Right kidney (tissue), 1 donor: ENCODE data around the gene SPSB1.

ENCODE experiments used
- DNase-seq: peaks from one replicate; pipeline ENCODE4 v3.0.0-alpha.2; 2016

Gene SPSB1

DNA sequence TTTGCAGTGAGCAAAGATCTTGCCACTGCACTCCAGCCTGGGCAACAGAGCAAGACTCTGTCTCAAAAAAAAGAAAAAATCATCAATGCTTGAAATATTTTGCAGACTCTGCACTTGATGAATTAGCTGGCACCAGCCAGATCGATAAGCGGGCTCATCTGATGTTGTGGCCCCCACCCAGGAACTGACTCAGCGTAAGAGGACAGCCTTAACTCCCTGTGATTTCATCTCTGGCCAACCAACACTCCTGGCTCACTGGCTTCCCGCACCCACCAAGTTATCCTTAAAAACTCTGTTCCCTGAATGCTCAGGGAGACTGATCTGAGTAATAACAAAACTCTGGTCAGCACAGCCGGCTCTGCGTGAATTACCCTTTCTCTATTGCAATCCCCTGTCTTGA lies 98.9 kb downstream of the SPSB1 start:
- no peak for DNase-seq

DNA sequence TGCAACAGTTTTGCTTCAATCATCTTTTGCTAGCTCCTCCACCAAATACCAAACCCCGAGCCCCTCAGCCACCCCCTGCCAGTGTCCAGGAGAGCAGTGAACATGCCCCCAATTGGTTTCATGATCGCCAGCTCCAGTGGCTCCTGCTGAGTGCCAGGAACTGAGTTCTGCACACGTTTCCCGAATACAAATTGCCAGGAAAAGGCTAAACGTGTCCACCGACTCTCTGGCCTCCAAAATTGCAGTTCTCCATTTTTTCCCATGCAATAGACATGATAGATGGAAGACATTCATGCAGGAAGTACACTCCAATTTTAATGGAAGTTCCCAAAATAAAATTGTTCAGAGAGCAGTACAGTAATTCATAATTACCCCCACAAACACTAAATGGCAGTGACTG lies 101.3 kb downstream of the SPSB1 start:
- no peak for DNase-seq

DNA sequence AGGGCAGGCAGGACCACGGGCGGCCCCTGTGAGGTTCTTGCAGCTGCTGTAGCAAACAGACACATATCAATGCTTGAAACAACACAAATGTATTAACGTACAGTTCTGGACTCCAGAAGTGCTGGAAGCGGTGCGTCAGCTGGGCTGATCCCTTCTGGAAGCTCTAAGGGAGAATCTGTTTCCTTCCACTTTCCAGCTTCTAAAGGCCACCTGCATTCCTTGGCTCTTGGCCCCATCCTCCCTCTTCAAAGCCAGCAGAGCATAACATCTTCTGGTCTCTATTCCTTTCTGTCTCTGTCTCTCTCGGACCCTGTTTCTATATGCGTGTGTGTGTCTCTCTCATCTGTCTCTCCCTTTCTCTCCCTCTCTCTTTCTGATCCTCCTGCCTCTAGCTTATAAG lies 102.3 kb downstream of the SPSB1 start:
- DNase-seq: no peak

DNA sequence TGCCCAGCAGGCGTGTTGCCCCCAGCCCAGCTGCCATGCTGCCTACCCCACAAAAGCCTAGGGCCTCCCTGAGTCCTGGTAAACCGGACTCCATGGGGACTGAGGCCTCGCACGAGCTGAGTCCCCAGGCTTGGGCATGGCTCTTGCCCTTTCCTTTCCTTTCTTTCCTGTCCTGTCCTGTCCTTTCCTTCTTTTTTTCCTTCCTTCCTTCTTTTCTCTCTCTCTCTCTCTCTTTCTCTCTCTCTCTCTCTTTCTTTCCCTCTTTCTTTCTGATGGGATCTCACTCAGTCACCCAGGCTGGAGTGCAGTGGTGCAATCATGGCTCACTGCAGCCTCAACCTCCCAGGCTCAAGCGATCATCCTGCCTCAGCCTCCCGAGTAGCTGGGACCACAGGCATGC lies 104.4 kb downstream of the SPSB1 start:
- DNase-seq: no peak

DNA sequence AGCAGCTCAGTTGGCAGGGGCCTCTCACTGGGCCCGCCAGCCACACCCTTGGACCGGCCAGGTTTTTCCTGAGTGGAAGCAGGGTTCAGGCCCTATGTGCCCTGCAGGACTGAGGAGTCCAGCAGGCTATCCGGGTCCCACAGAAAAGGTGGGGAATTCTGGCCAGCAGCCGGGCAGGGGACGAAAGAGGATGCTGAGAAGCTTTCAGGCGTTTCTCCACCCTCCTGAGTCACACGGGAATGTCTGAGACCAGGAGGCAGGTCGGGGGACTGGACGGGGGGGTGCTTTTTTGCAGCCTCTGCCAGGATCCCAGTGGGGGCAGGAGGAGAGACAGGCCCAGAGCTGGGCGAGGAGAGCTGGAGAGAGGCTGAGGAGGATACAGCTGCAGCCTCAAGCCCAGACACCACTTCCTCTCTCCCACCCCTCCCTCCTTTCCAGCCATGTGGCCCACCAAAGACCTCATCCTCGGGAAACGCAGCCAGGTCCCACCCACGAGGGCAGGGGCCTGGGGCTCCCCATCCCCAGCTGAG lies 105.4 kb downstream of the SPSB1 start:
- no peak for DNase-seq

DNA sequence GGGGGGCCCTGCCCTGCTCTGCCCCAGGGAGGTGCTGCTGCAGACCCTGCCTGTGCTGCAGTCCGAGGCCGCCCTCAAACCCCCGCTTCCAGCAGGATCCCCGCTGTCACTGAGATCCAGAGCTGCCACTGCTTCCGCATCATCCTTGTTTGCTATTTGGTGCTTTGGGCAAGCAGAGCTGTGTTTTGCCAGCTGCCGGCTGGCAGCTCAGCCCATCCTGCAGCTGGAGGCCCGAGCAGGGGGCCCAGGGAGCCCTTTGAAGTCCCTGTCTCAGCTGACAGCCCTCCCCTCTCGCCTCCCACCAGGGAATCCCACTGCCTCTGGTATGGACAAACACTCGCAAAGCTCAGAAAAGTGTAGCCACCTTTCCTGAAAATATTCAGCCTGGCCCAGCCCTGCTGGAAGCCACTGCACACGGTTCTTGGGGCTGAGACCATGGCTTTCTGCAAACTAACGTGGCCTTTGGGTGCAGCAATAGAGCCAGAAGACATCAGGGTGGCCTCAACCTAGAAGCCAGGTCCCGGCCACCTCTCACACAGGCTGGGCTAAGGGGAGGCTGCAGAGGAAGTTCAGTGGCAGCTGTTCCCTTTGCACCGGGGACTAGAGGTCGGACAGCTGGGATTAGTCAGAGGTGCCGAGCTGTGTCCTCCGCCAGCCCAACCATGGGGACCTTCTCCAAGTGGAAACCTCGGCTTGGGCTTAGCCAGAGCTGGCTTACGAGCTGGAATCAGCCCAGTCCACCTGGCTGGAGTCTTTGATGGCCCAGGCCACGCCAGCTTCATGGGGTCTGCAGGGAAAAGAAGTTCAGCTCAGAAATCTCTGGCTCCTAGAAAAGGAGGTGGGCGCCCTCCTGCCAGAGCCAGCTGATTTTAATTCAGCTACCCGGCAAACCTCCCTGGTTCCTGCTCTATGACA lies 107.1 kb downstream of the SPSB1 start:
- peak; percentile 64 for DNase-seq

DNA sequence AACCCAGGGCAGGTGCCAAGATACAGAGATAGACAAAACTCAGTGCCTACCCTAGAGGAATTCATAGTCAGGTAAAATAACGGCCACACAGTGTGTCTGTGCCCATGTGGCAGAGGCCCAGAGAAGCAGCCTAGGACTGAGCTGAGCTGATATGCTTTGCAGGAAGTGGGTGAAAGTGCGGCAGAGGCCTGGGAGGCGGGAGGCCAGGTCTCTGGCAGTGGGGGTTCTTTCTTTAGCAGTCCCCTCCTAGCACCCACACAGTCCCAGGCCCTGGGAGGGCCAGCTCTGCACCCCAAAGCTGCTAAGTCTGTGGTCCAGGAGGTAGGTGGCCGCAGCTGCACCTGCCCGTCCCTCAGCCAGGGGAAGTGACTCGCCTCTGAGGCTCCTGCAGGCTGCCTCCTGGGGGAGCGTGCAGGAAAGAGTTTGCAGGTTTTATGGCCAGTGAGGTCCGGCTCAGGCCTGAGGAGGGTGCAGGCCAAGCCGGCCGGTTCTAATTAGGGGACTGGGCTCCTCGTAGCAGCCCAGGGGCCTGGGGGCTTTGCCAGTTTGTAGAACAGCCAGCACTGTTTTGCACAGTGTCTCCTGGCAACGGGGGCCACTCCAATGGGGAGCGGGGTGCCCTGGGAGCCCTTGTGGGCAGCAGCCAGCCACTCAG lies 107.9 kb downstream of the SPSB1 start:
- peak; percentile 29 for DNase-seq

DNA sequence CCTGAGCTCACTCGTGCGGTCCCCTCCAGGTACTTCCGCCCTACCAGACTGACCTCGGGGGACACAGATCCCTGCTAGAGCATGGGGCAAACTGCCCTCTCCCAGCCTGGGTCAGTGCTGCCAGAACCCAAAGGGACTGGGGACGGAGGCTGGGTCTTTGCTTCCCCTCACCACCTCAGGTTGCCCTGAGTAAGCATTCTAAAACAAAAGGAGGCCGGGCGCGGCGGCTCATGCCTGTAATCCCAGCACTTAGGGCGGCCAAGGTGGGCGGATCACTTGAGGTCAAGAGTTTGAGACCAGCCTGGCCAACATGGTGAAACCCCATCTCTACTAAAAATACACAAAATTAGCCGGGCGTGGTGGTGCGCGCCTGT lies 108.4 kb downstream of the SPSB1 start:
- no peak for DNase-seq

DNA sequence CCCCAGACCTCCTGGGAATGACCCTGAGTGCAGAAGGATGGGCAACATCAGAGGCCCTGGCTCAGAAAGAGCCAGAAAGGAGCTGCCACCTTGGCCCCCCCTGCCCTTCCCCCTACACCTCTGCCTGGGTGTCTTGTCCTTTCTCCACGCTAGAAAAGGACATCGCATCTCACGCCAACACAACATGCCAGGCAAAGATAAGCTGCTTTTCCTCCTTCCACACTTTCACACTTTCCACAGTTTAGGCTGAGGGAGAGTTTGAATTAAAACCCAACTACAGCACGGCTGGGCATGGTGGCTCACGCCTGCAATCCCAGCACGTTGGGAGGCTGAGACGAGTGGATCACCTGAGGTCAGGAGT lies 109.5 kb downstream of the SPSB1 start:
- no peak for DNase-seq

DNA sequence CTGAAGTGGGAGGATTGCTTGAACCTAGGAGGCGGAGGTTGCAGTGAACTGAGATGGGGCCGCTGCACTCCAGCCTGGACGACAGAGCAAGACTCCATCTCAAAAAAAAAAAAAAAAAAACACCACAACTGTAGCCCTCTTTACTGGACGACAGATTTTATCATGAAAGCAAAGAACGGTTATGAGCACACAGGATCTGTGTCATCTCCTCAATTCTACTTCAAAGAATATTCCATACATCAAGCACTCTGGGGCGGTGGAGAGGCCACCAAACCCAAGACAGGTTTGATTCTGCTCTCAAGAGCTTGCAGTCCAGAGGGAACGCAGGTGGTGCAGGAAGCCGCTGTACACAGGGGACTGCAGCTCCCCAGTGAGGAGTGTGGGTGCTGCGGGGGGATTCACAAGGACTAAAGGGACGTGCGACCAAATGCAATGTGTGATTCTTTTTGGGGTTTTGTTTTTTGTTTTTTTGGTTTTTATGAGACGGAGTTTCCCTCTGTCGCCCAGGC lies 110.1 kb downstream of the SPSB1 start:
- no peak for DNase-seq

DNA sequence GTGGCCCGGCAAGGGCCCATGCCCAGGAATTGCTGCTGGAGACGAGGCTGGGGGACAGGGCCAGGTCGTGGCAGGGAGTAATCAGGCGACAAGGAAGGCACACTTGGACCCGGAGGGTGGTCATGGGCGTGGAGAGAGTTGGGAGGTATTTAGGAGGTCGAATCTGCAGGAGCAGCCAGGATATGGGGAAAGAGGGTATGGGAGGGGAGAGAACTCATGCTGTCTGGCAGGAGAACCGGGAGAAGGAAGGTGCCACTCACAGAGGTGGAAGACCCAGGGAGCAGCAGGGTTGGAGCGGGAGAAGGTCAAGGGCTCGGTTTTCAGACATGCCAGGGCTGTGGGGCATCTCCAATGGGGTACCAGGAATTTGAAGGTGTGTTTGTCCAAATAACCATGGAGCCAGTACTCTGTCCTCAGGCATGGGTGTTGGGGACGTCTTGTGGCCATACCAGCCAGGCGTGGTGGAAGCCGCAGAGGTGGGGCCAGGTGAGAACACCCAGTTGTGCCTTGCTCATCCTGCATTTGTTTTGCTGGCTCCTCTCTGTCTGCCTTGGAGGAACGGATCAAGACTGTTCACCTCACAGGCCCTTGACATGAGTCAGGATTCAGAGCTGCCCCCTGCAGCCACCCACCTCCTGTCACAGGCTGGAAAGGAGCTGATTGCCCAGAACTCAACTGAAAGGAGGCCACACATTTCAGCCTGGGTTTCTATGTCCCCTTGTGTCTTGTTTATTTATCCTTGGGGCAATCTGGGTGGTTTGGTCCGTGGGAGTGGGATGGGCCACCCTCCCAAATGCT lies 111.6 kb downstream of the SPSB1 start:
- DNase-seq: no peak

DNA sequence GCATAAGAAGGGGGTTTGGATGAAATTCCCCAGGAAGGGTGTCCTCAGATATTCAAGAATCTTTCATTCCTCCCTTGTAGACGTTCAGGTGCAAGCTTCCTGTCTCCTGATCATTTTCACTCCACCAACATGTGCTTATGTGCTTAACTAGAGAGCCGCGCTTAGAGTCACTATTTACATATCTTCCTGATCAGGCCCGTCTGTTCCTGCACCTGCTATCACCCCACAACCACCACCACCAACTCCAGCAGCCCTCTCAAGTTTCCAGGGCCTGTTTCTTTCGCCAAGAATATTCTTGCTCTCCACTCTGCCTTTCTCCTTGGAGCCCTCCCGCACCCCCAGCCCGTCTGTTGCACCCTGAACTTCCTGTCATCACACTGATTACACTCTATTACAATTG lies 113.4 kb downstream of the SPSB1 start:
- DNase-seq: no peak

DNA sequence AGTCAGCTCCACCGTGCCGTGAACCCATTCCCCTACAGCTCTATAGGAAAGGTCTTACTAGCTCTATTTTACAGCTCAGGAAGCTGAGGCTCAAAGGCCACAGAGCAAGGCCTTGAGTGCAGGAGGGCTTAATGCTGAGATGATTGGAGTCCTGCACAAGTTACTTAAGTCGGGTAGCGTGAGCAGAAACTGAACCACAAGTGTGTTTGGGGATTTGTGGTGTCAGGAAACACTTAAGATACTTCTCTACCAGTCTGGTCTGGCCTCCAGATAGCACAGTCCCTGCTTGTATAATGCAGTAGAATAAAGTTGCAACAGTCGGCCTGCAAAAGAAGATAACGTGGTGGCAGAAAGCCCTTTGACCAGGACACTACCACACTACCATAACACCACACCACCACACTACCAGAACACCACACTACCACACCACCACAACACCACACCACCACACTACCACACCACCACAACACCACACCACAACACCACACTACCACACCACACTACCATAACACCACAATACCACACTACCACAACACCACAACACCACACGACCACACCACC lies 118.1 kb downstream of the SPSB1 start:
- no peak for DNase-seq

DNA sequence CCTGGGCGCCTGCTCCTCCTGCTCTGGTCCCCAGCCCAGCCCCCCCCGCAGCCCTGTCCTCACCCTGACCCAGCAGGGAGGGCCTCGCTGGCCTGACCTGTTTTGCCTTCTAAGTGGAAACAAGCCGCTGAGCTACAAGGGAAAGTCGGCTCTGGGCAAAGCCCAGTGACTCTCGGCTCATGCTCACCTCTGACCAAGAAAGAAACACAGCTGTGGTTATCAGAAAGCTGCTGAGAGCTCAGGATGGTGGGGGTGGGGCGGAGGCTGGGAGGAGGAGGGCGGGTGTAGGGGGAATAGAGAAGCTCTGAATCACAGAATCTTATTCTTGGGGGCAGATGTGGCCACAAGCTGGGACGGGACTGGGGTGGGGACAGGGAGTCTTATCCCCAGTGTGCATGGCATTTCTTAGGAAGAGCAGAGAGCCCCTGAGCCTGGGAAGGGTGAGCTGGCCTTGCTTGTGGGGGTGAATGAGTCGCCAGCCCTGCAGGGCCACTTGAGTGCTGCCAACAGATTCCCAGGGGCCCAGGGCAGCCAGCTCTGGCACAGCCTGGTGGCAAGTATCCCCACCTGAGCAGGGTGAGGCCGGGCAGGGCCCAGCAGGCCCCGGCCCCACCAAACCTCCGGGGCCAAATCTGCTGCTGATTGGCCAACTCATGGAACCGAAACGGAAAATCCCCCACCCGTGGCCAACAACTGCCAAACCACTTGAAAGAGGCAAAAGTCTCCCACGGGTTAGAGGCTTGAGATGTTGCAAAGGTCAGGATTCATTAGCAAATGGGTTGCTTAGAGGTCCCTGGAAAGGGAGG lies 120.6 kb downstream of the SPSB1 start:
- DNase-seq: peak; percentile 56

DNA sequence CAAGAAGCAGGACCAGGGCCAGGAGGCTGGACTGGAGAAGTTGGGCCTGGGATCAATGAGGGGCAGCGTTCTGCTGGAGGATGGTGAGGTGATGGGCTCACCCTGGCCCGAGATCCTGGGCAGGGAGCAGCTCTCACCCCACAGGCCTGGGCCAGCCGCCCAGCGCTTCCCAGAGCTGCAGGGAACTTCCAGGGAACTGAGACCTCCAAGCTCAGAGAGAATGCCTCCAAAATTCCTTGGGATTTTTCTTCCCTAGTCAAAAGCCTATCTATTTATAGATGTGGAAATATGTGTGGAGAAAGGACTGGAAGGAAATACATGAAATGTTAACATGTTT lies 121.2 kb downstream of the SPSB1 start:
- no peak for DNase-seq

DNA sequence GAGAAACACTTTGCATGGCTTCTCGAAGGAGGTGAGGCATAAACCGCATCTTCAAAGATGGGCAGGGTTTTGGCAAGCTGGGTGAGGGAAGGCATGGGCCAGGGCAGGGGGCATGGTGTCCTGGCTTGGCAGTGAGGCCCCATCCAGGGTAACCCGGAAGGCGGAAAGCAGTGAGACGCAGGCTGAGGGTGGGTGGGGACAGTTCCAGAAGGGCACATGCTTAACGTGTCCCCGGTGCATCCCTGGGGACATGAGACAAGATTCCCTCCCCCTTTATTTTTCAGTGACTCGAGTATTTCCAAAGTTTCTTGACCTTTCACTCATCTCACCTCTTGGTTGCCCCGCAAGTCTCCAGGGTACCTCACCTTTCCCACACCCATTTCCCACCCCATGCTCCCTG lies 123.8 kb downstream of the SPSB1 start:
- DNase-seq: no peak

DNA sequence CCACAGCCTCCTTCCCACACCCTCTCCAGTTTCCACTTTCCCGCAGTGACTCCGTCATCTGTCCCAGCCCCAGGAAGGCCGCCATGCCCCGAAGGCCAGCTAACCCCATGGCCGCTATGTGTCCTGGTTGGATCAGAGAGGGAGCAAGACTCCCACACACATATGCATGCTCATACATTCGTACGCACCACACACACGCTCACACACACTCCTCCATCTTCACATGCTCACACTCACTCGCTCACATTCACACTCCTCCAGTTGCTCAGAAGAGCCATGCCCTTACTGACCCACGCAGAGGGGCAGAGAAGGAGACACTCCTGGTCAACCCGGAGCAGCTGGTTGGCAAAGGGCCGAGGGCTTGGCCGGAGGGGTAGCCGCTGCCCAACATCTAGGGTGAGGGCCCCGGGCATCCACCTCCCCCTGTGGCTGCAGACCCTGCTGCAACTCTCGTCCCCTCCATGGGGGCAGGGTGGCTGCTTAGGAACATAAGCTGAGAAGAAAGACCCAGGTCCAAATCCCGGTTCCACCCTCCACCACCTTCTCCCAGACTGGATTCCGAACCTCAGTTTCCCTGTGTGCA lies 124.3 kb downstream of the SPSB1 start:
- DNase-seq: no peak

DNA sequence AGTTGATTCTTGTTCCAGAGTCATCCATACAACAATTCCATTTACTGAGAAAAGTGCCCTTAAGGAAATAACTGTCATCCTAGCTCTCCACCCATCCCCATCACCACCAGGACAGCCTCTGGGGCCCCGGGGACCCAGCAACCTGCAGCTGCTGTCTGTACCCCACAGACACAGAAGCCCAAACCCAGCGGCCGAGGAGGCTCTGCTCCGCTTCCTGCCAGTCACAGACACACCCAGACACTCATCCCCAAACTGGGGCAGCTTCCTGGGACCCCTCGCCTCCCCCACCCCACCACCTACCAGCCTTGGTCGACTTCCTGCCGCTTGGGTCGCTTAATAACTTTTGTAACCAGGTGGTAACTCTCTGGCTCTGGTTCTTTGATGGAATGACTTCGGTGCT lies 125.0 kb downstream of the SPSB1 start:
- DNase-seq: no peak

DNA sequence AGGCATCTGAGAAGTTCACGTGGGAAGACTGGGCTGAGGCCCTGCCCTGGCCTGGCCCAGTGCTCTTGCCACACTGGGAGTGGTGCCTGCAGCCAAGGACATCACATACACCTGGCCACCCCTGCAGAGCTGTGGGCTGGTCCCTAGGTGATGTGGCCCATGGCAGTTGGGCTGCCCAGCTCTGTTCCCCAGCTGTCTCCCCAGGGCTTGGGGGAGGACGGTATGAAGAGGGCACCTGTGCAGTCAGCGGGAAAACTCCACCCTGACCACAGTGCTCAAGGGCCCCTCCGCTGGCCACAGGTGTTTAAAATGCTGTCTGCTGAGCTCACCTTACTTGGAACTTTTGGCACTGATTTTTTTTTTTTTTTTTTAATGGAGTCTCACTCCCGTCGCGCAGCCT lies 126.2 kb downstream of the SPSB1 start:
- DNase-seq: no peak
